Putamen (tissue), 1 donor: ENCODE results near the gene RAD51C.
"Not testable (repeated sequence)": the region's sequence is repeated elsewhere in the genome, so short reads cannot be mapped to it uniquely, and the experiment has no call there.

ENCODE experiments used
- DNase-seq: peaks from one replicate; pipeline ENCODE4 v3.0.0-alpha.2; 2016; ENCODE audit warnings: low spot score

The RAD51C gene

GRCh38 chr17:58684462-58684861 lies 7.9 kb upstream of the RAD51C start:
- DNase-seq: not testable (repeated sequence)

GRCh38 chr17:58686980-58687379 lies 5.4 kb upstream of the RAD51C start:
- no peak for DNase-seq

- no peak for DNase-seq
Observed at GRCh38 chr17:58688521-58688920, 3.9 kb upstream of the RAD51C start.

GRCh38 chr17:58690033-58690432 lies 2.4 kb upstream of the RAD51C start:
- not testable (repeated sequence) for DNase-seq

GRCh38 chr17:58691701-58692238 lies 632 bp upstream of the RAD51C start, which contains the start of gene TEX14:
Gene TEX14 (minus strand): TSS chr17:58692045. CDS start chr17:58652001, 40,044 bp downstream.
- DNase-seq: no peak

- no peak for DNase-seq
Observed at GRCh38 chr17:58693208-58693607, 806 bp downstream of the RAD51C start.

GRCh38 chr17:58693751-58694150 lies 1.3 kb downstream of the RAD51C start:
- no peak for DNase-seq

- no peak for DNase-seq
Observed at GRCh38 chr17:58694302-58694701, 1.9 kb downstream of the RAD51C start.

- no peak for DNase-seq
Observed at GRCh38 chr17:58694826-58695225, 2.4 kb downstream of the RAD51C start.

- no peak for DNase-seq
Observed at GRCh38 chr17:58699771-58700170, 7.4 kb downstream of the RAD51C start.

- DNase-seq: no peak
Observed at GRCh38 chr17:58702045-58702476, 9.7 kb downstream of the RAD51C start.

GRCh38 chr17:58702708-58703107 lies 10.3 kb downstream of the RAD51C start:
- no peak for DNase-seq

GRCh38 chr17:58703137-58703915 lies 10.9 kb downstream of the RAD51C start:
- DNase-seq: no peak

- DNase-seq: no peak
Observed at GRCh38 chr17:58703916-58704286, 11.5 kb downstream of the RAD51C start.

GRCh38 chr17:58706351-58707140 lies 14.1 kb downstream of the RAD51C start:
- no peak for DNase-seq

- DNase-seq: peak; percentile 31
Observed at GRCh38 chr17:58710948-58711552, 18.6 kb downstream of the RAD51C start.

- DNase-seq: no peak
Observed at GRCh38 chr17:58722274-58722673, 29.9 kb downstream of the RAD51C start.

GRCh38 chr17:58722696-58723095 lies 30.3 kb downstream of the RAD51C start:
- DNase-seq: no peak

GRCh38 chr17:58728798-58729197 lies 36.4 kb downstream of the RAD51C start:
- no peak for DNase-seq

- no peak for DNase-seq
Observed at GRCh38 chr17:58730937-58731336, 38.5 kb downstream of the RAD51C start.

- DNase-seq: no peak
Observed at GRCh38 chr17:58734040-58734439, 41.6 kb downstream of the RAD51C start.

GRCh38 chr17:58734811-58735210 lies 42.4 kb downstream of the RAD51C start:
- no peak for DNase-seq
